ENCODE data around the gene AMMECR1. TPM values are rescaled to one million over a fixed set of nuclear protein-coding genes. Genes with fewer than 3 reads are reported as not detected.

The AMMECR1 gene
- polyA plus RNA-seq, 3 donors, result 2.1 to 3.3 (median 2.9) TPM

- H2AFZ ChIP-seq (ENCODE audit: insufficient read depth, low read depth, low read length, poor library complexity, severe bottlenecking), result no peak overlapping the region
- peaks cover 0 to 6% (median 2%) of the 10 kb centered on the region in 7 donors for H3K9me3 Mint-ChIP-seq
Observed at GRCh38 chrX:110322603-110323002, 4.7 kb upstream of the AMMECR1 start.

GRCh38 chrX:110321670-110322069, 3.8 kb upstream of the AMMECR1 start:
- Mint-ChIP-seq H3K9me3 (peaks cover 0 to 9% (median 4%) of the 10 kb centered on the region in 7 donors), H3K36me3 (no peaks in the 10 kb centered on the region), H3K4me1 (peaks cover 6% of the 10 kb centered on the region), H3K27me3 (ENCODE audit: low read depth in 3 of 3) (peaks cover 0 to 9% (median 1%) of the 10 kb centered on the region in 3 donors), H3K27ac (no peak overlapping the region), H3K4me3 (no peak overlapping the region)
- Histone ChIP-seq H3K79me2 (ENCODE audit: insufficient read depth, low read length) (peaks cover 8% of the 10 kb centered on the region), H3K9ac (ENCODE audit: insufficient read depth, low read length, poor library complexity, severe bottlenecking) (no peak overlapping the region), H3K4me3 (replicated peaks in 1 of 3; ENCODE audit: low read depth in 2 of 3, low read length in 3 of 3) (no peak overlapping the region), H2AFZ (ENCODE audit: insufficient read depth, low read depth, low read length, poor library complexity, severe bottlenecking) (no peak overlapping the region), H3K4me2 (replicated peaks; ENCODE audit: extremely low read depth, low read length, poor library complexity, severe bottlenecking) (no peak overlapping the region), H4K20me1 (ENCODE audit: insufficient read depth, low read length) (no peaks in the 10 kb centered on the region), H3K36me3 (replicated peaks in 1 of 2; ENCODE audit: control insufficient read depth in 1 of 2, insufficient read depth in 2 of 2, low read length in 2 of 2) (no peaks in the 10 kb centered on the region), H3K27me3 (ENCODE audit: control insufficient read depth in 2 of 2, insufficient read depth in 2 of 2, low read length in 2 of 2) (peaks cover 0 to 2% of the 10 kb centered on the region in 2 donors), H3K27ac (ENCODE audit: low read depth in 1 of 2, low read length in 2 of 2) (no peak overlapping the region), H3K4me1 (ENCODE audit: control insufficient read depth in 1 of 2, insufficient read depth in 2 of 2, low read length in 2 of 2) (peaks cover 4 to 12% of the 10 kb centered on the region in 2 donors), H3K9me3 (replicated peaks in 1 of 2; ENCODE audit: control insufficient read depth in 1 of 2, insufficient read depth in 1 of 2, low read length in 2 of 2) (no peaks in the 10 kb centered on the region)
- no CpG with 5 or more reads among the region's 3 CpGs for WGBS (ENCODE audit: insufficient coverage)
- TF ChIP-seq, protein P1, sequence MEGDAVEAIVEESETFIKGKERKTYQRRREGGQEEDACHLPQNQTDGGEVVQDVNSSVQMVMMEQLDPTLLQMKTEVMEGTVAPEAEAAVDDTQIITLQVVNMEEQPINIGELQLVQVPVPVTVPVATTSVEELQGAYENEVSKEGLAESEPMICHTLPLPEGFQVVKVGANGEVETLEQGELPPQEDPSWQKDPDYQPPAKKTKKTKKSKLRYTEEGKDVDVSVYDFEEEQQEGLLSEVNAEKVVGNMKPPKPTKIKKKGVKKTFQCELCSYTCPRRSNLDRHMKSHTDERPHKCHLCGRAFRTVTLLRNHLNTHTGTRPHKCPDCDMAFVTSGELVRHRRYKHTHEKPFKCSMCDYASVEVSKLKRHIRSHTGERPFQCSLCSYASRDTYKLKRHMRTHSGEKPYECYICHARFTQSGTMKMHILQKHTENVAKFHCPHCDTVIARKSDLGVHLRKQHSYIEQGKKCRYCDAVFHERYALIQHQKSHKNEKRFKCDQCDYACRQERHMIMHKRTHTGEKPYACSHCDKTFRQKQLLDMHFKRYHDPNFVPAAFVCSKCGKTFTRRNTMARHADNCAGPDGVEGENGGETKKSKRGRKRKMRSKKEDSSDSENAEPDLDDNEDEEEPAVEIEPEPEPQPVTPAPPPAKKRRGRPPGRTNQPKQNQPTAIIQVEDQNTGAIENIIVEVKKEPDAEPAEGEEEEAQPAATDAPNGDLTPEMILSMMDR (IDR thresholded peaks at IDR 0.05), result no peak
- no peak for DNase-seq
- intact Hi-C loops (cut with micrococcal nuclease), result no loop called here

More at GRCh38 chrX:110322603-110323002, 4.7 kb upstream of the AMMECR1 start:
- Histone ChIP-seq H3K9me3 (replicated peaks in 1 of 2; ENCODE audit: control insufficient read depth in 1 of 2, insufficient read depth in 1 of 2, low read length in 2 of 2) (no peaks in the 10 kb centered on the region), H3K79me2 (ENCODE audit: insufficient read depth, low read length) (no peaks in the 10 kb centered on the region), H3K4me3 (replicated peaks in 1 of 3; ENCODE audit: low read depth in 2 of 3, low read length in 3 of 3) (no peak overlapping the region), H3K4me1 (ENCODE audit: control insufficient read depth in 1 of 2, insufficient read depth in 2 of 2, low read length in 2 of 2) (peaks cover 8 to 16% of the 10 kb centered on the region in 2 donors), H3K27me3 (ENCODE audit: control insufficient read depth in 2 of 2, insufficient read depth in 2 of 2, low read length in 2 of 2) (peaks cover 0 to 2% of the 10 kb centered on the region in 2 donors), H3K9ac (ENCODE audit: insufficient read depth, low read length, poor library complexity, severe bottlenecking) (no peak overlapping the region), H3K27ac (ENCODE audit: low read depth in 1 of 2, low read length in 2 of 2) (no peak overlapping the region), H3K4me2 (replicated peaks; ENCODE audit: extremely low read depth, low read length, poor library complexity, severe bottlenecking) (no peak overlapping the region), H3K36me3 (replicated peaks in 1 of 2; ENCODE audit: control insufficient read depth in 1 of 2, insufficient read depth in 2 of 2, low read length in 2 of 2) (no peaks in the 10 kb centered on the region), H4K20me1 (ENCODE audit: insufficient read depth, low read length) (no peaks in the 10 kb centered on the region)
- H3K27ac Mint-ChIP-seq, result no peak overlapping the region
- no CpG with 5 or more reads among the region's 4 CpGs for WGBS (ENCODE audit: insufficient coverage)
- TF ChIP-seq, protein P1 (IDR thresholded peaks at IDR 0.05), result no peak
- peaks cover 0 to 5% (median 1%) of the 10 kb centered on the region in 3 donors for H3K27me3 Mint-ChIP-seq (ENCODE audit: low read depth in 3 of 3)
- H3K4me1 Mint-ChIP-seq, result peaks cover 4% of the 10 kb centered on the region
- H3K4me3 Mint-ChIP-seq, result no peak overlapping the region
- intact Hi-C loops (cut with micrococcal nuclease), result no loop called here
- H3K36me3 Mint-ChIP-seq, result no peaks in the 10 kb centered on the region
- DNase-seq, result no peak

Measured in CD14-positive monocyte (primary cell).